ENCODE results near the gene NUDT3.
"Not testable (repeated sequence)": the region's sequence is repeated elsewhere in the genome, so short reads cannot be mapped to it uniquely, and the experiment has no call there.

The NUDT3 gene

GRCh38 chr6:34332251-34333198, 59.9 kb downstream of the NUDT3 start:
- no peak overlapping the region for H3K4me3 Mint-ChIP-seq
- H3K9me3 Mint-ChIP-seq (ENCODE audit: low read depth), result no peaks in the 10 kb centered on the region
- no peak overlapping the region for H3K27ac Mint-ChIP-seq
- H3K27me3 Mint-ChIP-seq, result no peaks in the 10 kb centered on the region
- peaks cover 13% of the 10 kb centered on the region for H3K4me1 Mint-ChIP-seq (ENCODE audit: low read depth)
- peaks cover 11% of the 10 kb centered on the region for H3K36me3 Mint-ChIP-seq

- Mint-ChIP-seq H3K9me3 (ENCODE audit: low read depth) (no peaks in the 10 kb centered on the region), H3K27me3 (no peaks in the 10 kb centered on the region), H3K4me3 (no peak overlapping the region), H3K36me3 (peaks cover 11% of the 10 kb centered on the region), H3K4me1 (ENCODE audit: low read depth) (peaks cover 10% of the 10 kb centered on the region), H3K27ac (no peak overlapping the region)
These were observed 61.0 kb downstream of the NUDT3 start for GRCh38 chr6:34331371-34332050.

GRCh38 chr6:34329814-34330213, 62.7 kb downstream of the NUDT3 start:
- H3K27ac Mint-ChIP-seq, result peak overlapping the region; percentile 68
- peaks cover 10% of the 10 kb centered on the region for H3K4me1 Mint-ChIP-seq (ENCODE audit: low read depth)
- not testable (repeated sequence) for H3K4me3 Mint-ChIP-seq; H3K9me3 Mint-ChIP-seq (ENCODE audit: low read depth); H3K36me3 Mint-ChIP-seq; H3K27me3 Mint-ChIP-seq

- Mint-ChIP-seq H3K27ac (no peak overlapping the region), H3K9me3 (ENCODE audit: low read depth) (no peaks in the 10 kb centered on the region), H3K27me3 (no peaks in the 10 kb centered on the region), H3K4me1 (ENCODE audit: low read depth) (peaks cover 10% of the 10 kb centered on the region), H3K4me3 (no peak overlapping the region), H3K36me3 (peaks cover 8% of the 10 kb centered on the region)
These were observed 63.5 kb downstream of the NUDT3 start for GRCh38 chr6:34328969-34329368.

GRCh38 chr6:34327313-34328205, 64.9 kb downstream of the NUDT3 start:
- H3K4me3 Mint-ChIP-seq; H3K27ac Mint-ChIP-seq; H3K9me3 Mint-ChIP-seq (ENCODE audit: low read depth); H3K27me3 Mint-ChIP-seq: not testable (repeated sequence)
- peaks cover 11% of the 10 kb centered on the region for H3K36me3 Mint-ChIP-seq
- H3K4me1 Mint-ChIP-seq (ENCODE audit: low read depth), result peaks cover 10% of the 10 kb centered on the region

GRCh38 chr6:34325633-34326032, 66.8 kb downstream of the NUDT3 start:
- H3K4me3 Mint-ChIP-seq, result no peak overlapping the region
- H3K27ac Mint-ChIP-seq, result no peak overlapping the region
- no peaks in the 10 kb centered on the region for H3K27me3 Mint-ChIP-seq
- no peaks in the 10 kb centered on the region for H3K9me3 Mint-ChIP-seq (ENCODE audit: low read depth)
- H3K36me3 Mint-ChIP-seq, result peaks cover 12% of the 10 kb centered on the region
- peaks cover 12% of the 10 kb centered on the region for H3K4me1 Mint-ChIP-seq (ENCODE audit: low read depth)

GRCh38 chr6:34324738-34325444, 67.6 kb downstream of the NUDT3 start:
- H3K27me3 Mint-ChIP-seq, result no peaks in the 10 kb centered on the region
- H3K36me3 Mint-ChIP-seq, result peaks cover 8% of the 10 kb centered on the region
- H3K4me3 Mint-ChIP-seq, result no peak overlapping the region
- peaks cover 10% of the 10 kb centered on the region for H3K4me1 Mint-ChIP-seq (ENCODE audit: low read depth)
- H3K9me3 Mint-ChIP-seq (ENCODE audit: low read depth), result no peaks in the 10 kb centered on the region
- H3K27ac Mint-ChIP-seq, result no peak overlapping the region

- H3K36me3 Mint-ChIP-seq; H3K27me3 Mint-ChIP-seq; H3K27ac Mint-ChIP-seq; H3K9me3 Mint-ChIP-seq (ENCODE audit: low read depth); H3K4me3 Mint-ChIP-seq: not testable (repeated sequence)
- peaks cover 15% of the 10 kb centered on the region for H3K4me1 Mint-ChIP-seq (ENCODE audit: low read depth)
These were observed 68.2 kb downstream of the NUDT3 start for GRCh38 chr6:34324221-34324620.

- H3K36me3 Mint-ChIP-seq, result peaks cover 7% of the 10 kb centered on the region
- H3K27me3 Mint-ChIP-seq, result no peaks in the 10 kb centered on the region
- H3K4me1 Mint-ChIP-seq (ENCODE audit: low read depth), result peaks cover 19% of the 10 kb centered on the region
- H3K4me3 Mint-ChIP-seq, result no peak overlapping the region
- H3K9me3 Mint-ChIP-seq (ENCODE audit: low read depth), result no peaks in the 10 kb centered on the region
- H3K27ac Mint-ChIP-seq, result no peak overlapping the region
These were observed 69.2 kb downstream of the NUDT3 start for GRCh38 chr6:34323300-34323699.

GRCh38 chr6:34322732-34323131, 69.7 kb downstream of the NUDT3 start:
- H3K4me3 Mint-ChIP-seq, result no peak overlapping the region
- peaks cover 7% of the 10 kb centered on the region for H3K36me3 Mint-ChIP-seq
- peaks cover 18% of the 10 kb centered on the region for H3K4me1 Mint-ChIP-seq (ENCODE audit: low read depth)
- no peak overlapping the region for H3K27ac Mint-ChIP-seq
- H3K9me3 Mint-ChIP-seq (ENCODE audit: low read depth), result no peaks in the 10 kb centered on the region
- no peaks in the 10 kb centered on the region for H3K27me3 Mint-ChIP-seq

GRCh38 chr6:34321821-34322220, 70.6 kb downstream of the NUDT3 start:
- Mint-ChIP-seq H3K27me3 (no peaks in the 10 kb centered on the region), H3K4me3 (no peak overlapping the region), H3K9me3 (ENCODE audit: low read depth) (no peaks in the 10 kb centered on the region), H3K4me1 (ENCODE audit: low read depth) (peaks cover 26% of the 10 kb centered on the region), H3K27ac (no peak overlapping the region), H3K36me3 (peaks cover 7% of the 10 kb centered on the region)

- Mint-ChIP-seq H3K4me1 (ENCODE audit: low read depth) (peaks cover 48% of the 10 kb centered on the region), H3K36me3 (peaks cover 7% of the 10 kb centered on the region), H3K9me3 (ENCODE audit: low read depth) (no peaks in the 10 kb centered on the region), H3K27ac (peak overlapping the region; percentile 24), H3K4me3 (no peak overlapping the region), H3K27me3 (no peaks in the 10 kb centered on the region)
These were observed 73.0 kb downstream of the NUDT3 start for GRCh38 chr6:34319471-34319885.

GRCh38 chr6:34318499-34319470, 73.7 kb downstream of the NUDT3 start:
- Mint-ChIP-seq H3K9me3 (ENCODE audit: low read depth) (no peaks in the 10 kb centered on the region), H3K27ac (no peak overlapping the region), H3K36me3 (peaks cover 7% of the 10 kb centered on the region), H3K4me1 (ENCODE audit: low read depth) (peaks cover 48% of the 10 kb centered on the region), H3K4me3 (no peak overlapping the region), H3K27me3 (no peaks in the 10 kb centered on the region)
